Epithelial cell of esophagus (primary cell): ENCODE data around the gene MSH3.
"Not testable (repeated sequence)": the region's sequence is repeated elsewhere in the genome, so short reads cannot be mapped to it uniquely, and the experiment has no call there.

Source experiments
- DNase-seq: peaks from one replicate; pipeline ENCODE4 v3.0.0; 2010; ENCODE audit warnings: low read depth
- H3K4me3 ChIP-seq: 2 replicates; pipeline ENCODE4 v1.5.1; 2011; ENCODE audit warnings: mild to moderate bottlenecking, low read length, control low read depth
- TF ChIP-seq, protein P1 (sequence below): IDR thresholded peaks from 2 replicates; pipeline ENCODE4 v1.5.1; 2011; ENCODE audit warnings: low read depth, mild to moderate bottlenecking, low read length, control low read depth, inconsistent platforms; ENCODE audit not compliant: insufficient read depth; ENCODE audit errors: missing control alignments

The MSH3 gene

DNA sequence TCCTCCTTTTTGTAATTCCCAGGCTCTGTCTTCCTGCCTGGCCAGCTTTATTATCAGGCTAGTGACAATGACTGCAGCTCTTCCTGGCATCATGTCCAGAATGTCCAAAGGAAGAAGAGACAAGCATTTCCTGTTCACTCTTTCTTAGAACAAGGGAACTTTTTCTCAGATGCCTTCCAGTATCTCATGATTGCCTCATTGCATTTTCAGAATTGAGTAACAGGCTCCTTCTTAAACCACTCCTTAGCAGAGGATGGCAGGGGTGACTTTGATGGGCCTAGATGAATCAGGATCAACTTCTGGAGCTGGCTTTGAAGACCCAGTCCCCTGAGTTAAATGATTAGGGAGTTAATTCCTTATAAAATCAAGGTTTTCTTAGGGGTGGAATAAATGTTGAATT lies 212.8 kb downstream of the MSH3 start:
- H3K4me3 ChIP-seq: no peak overlapping the region
- peak; percentile 21 for DNase-seq
- TF ChIP-seq, protein P1, sequence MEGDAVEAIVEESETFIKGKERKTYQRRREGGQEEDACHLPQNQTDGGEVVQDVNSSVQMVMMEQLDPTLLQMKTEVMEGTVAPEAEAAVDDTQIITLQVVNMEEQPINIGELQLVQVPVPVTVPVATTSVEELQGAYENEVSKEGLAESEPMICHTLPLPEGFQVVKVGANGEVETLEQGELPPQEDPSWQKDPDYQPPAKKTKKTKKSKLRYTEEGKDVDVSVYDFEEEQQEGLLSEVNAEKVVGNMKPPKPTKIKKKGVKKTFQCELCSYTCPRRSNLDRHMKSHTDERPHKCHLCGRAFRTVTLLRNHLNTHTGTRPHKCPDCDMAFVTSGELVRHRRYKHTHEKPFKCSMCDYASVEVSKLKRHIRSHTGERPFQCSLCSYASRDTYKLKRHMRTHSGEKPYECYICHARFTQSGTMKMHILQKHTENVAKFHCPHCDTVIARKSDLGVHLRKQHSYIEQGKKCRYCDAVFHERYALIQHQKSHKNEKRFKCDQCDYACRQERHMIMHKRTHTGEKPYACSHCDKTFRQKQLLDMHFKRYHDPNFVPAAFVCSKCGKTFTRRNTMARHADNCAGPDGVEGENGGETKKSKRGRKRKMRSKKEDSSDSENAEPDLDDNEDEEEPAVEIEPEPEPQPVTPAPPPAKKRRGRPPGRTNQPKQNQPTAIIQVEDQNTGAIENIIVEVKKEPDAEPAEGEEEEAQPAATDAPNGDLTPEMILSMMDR: no peak

DNA sequence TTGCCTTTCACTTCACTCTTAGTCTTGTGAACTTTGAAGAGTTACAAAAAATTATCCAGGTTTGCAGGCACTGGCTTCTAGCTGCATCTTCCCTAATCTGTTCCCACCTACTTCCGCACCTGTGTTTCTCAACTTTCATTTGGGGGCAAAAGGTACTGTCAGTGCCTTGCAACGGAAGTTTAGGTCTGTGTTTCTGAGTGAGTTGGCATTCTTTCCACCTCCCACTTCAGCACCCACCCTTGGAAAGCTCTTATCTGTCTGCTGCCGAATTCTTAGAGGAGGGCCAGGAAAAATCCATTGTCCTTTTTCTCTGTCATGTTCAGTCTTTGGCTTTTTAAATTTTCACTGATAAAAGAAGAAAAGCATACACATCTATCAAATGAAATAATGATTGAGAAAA lies 216.0 kb downstream of the MSH3 start:
- H3K4me3 ChIP-seq: no peak overlapping the region
- DNase-seq: no peak
- TF ChIP-seq, protein P1: no peak

DNA sequence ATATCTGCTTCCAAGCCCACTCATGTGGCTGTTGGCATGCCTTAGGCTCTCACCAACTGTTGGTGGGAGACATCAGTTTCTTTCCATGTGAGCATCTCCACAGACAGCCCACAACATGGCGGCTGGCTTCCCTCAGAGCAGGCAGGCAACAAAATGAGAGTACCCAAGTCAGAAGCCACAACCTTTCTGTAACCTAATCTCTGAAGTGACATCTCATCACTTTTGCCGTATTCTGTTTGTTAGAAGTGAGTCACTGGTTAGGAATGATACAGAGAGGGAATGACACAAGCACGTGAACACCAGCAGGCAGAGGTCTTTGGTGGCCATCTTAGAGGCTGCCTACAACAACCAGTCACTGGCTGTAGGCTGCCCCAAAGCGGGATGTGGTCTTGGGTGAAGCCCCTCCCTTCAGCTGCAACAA lies 217.1 kb downstream of the MSH3 start:
- H3K4me3 ChIP-seq: no peak overlapping the region
- peak; percentile 69 for DNase-seq
- TF ChIP-seq, protein P1: no peak

DNA sequence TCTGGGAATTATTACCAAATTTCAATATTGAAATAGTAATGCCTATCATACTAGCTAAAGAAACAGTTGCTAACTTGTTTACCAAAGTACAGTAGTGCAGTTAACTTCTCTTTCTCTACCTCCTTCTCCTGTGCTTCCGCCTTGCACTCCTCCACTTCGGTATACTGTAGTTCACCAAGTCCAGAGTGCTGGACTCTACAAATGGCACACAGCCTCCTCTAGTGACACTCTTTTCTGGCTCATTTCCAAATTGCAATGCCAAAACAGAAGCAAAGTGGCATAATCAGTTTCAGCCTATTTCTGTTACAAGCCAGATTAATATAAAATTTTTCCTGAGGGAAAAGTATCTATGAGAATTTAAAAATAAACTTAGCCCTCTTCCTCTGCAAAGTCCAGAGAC lies 219.7 kb downstream of the MSH3 start:
- H3K4me3 ChIP-seq: no peak overlapping the region
- DNase-seq: no peak
- TF ChIP-seq, protein P1: no peak

DNA sequence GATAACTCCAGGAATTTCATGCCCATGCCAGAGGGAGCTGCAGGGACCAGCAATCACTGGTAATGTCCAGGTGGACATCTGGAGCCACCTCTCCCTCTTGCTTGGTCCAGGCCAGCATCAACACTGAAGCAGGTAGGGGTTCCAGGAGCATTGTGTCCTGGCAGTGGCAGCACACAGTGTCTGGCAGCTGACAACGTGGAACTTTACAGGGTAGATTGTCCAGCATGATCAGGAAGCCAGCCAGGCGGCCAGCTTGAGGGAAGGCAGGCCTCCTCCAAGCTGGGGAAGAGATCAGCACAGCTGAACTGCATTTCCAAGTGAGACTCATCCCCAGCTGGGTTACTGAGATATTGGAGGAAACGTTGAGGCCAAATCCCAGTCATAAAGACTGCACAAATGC lies 223.1 kb downstream of the MSH3 start:
- TF ChIP-seq, protein P1: no peak
- no peak overlapping the region for H3K4me3 ChIP-seq

DNA sequence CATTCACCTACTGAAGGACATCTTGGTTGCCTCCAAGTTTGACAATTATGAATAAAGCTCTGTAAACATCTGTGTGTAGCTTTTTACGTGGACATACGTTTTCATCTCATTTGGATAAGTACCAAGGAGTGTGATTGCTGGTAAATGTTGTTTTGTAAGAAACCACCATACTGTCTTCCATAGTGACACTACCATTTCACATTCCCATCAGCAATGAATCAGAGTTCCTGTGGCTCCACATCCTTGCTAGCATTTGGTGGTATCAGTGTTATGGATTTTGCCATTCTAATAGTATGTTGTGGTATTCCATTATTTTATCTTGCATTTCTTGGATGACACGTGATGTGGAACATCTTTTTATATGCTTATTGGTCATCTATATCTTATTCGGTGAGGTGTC lies 227.3 kb downstream of the MSH3 start:
- no peak for DNase-seq
- no peak overlapping the region for H3K4me3 ChIP-seq
- TF ChIP-seq, protein P1: no peak

More for the DNA sequence above, 223.1 kb downstream of the MSH3 start:
- DNase-seq: no peak

DNA sequence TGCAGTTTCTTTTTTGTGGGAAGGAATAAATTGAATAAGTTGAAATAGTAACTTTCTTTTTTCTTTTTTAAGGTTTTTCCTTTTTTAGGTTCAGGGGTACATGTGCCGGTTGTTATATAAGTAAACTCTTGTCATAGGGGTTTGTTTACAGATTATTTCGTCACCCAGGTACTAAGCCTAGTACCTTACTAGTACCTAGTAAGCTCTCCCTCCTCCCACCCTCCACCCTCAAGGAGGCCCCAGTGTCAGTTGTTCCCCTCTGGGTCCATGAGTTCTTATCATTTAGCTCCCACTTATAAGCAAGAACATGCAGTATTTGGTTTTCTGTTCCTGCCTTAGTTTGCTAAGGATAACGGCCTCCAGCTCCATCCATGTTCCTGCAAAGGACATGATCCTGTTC lies 228.9 kb downstream of the MSH3 start:
- H3K4me3 ChIP-seq, DNase-seq: not testable (repeated sequence)
